CD4-positive, alpha-beta T cell treated with Interleukin-17A for 1 hour (primary cell): Measurements from ENCODE around the gene DCAF8.

ENCODE experiments used
- DNase-seq: peaks from one replicate; pipeline ENCODE4 v3.0.0-alpha.2; 2020

DCAF8 gene

DNA sequence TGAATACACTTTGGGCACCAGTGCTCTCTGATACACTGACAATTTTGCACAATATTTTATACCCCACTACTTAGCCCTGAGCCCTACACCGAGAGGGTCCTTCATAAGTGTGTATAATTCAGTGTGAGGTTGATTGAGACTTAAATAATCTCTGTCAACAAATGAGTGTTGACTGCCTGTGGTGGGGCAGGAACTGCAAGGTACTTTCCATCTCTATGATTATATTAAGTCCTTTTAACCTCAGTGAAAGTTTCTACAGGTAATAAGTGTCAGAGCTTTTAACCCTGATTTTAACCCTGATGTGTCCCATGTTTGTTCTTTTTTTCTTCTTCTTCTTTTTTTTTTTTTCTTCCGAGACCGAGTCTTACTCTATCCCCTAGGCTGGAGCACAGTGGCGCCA is 66.2 kb downstream of the DCAF8 start:
- DNase-seq, result no peak

DNA sequence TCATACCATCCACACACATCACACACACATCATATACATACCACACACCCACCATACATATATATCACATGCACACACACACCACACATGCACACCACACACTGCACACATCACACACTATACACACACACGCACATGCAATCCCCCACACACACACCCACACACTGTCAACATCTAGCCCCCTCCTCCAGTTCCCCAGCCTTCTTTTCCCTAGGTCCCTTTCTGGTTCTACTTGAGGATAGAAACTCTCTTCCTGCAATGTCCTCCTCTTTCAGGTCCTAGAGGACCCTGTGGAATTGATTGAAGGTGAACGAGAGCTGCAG is 67.7 kb downstream of the DCAF8 start:
- DNase-seq, result no peak

DNA sequence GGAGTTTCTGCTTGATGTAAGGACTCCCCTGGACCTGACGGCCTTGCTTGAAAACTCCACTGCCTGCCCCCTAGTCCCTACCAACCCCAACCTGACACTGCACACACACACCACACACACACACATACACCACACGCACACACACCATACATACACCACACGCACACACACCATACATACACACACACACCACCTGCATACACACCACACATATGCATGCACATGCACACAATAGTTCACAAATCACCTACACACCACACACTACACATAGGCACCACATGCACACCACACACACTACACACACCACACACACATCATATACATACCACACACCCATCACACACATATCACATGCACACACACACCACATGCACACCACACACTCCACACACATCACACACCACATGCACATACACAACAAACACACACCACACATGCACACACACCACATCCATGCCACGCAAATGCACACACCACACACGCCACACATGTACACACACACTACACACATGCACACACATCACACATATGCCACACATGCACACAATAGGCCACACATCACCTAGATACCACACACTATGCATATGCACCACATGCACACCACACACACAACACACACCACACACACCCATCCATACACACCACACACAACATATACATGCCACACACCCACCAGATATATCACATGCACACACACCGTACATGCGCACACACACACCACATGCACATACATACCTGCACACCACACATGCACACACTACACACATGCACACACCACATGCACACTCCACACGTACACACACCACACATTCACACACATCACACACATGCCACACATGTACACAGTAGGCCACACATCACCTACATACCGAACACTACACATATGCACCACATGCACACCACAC is 68.3 kb downstream of the DCAF8 start:
- DNase-seq, result no peak

DNA sequence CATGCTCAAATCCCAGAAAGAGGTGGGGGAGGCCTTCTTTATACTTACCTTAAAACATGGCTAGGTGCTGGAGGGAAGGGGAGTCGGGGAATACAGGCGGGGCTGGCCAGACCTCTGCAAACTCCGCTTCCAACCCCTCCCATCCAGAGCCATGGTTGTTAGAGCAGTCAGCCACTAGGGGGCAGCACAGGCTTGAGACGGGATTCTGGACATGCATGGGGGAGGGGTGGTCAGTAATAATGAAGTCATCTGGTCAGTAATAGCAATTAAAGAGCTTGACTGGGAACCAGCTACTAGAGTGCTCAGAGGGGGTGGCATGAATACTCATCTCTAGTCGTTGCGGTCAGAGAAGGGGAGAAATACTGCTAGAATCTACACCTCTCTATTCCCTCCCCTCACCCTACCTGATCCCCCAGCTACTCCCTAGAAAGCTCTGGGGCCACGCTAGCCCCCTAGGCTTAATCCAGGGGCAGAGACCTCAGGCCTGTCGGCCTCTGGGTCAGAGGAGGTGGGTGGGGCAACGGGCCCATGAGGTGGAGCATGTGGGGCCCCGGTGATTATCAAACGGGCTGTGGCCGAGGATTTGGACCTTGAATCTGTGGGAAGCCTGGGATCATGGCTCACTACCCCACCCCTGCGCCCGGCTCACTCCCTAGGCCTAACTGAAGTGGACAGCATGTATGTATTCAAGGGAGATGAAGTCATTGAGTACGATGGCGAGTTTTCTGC is 69.1 kb downstream of the DCAF8 start:
- peak; percentile 81 for DNase-seq

DNA sequence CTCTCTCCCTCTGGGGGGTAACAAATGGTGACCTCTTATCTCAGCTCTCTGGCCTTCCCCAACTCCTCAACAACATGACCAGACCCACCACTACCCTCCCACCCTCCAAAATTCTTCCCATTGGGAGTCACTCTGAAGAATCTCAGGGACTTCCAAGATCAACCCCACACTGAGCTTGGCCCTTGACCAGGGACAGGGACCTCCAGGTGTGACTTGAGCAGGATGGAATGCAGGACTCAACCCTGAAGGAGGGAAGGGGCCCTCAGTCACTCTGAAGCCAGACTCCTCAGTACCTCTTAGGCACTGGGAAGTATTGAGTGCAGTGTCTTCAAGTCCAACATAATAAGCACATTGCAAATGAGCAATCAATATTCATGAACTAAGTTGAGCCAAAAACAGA is 70.1 kb downstream of the DCAF8 start:
- DNase-seq, result no peak

DNA sequence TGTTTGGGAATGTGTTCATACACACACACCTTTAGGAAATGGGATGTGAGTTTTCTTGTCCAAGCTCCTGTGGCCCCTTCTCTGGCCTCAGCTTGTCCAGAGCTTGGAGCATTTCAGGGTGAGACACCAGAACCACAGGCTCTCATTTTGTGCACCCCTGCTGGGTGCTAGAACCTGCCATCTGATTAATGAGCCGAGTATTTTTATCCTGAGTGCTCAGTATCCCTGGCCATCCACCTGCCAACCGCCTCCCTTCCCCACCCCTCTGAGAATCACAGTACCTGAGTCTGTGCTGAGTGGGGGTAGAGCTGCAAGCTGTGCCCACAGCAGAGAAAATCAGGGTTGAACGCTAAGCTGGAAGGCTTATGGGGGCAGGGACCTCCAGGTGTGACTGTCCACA is 70.6 kb downstream of the DCAF8 start:
- no peak for DNase-seq

DNA sequence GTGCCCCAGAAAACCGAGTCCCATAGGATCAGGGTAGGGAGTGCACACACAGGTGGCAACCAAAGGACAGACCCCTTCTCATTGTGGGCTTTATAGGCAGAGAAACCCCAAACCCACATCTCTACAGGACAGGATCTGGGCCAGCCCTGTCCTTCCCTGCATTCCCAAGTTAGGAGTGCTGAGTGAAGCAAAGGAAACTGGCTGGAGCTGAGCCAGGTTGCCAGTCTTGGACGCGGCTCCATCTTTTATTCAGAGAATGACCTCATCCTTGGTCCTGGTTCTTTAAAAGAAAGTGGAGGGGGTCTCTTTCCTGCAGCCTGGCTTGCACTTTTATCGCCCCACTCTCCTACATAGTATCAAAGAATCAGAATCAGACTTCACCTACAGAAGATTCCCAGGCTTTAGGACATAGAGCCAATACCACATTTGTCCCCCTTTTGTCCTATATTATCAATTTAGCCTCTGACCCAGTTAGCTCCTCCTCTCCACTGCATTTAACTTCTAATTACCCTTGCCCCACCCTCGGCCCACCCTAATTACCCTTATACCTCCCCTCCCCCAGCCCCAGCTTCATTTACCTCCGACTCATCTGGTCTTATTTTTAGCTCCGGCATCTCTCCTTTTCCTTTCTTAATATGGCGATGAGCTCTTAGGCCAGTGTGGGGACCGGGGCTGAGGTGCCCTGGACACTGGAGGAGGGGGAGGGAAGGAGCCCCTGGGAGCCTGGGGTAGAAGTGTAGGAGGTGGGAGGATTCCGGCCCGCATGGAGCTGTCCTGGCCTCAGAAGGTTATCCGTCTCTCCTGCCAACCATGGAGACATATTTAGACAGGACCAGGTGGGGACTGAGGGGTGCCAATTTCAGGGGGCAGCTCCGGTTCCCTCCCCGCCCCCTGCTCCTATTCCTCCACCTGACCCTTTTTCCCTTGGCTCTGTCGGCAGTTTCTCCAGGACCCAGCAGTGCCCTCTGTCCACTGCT is 72.4 kb downstream of the DCAF8 start, which contains the start of gene CASQ1:
CASQ1 (plus strand) TSS at position 927 of the 977 bp plus-strand sequence. CDS start 177 bp downstream, outside the sequence.
- no peak for DNase-seq

DNA sequence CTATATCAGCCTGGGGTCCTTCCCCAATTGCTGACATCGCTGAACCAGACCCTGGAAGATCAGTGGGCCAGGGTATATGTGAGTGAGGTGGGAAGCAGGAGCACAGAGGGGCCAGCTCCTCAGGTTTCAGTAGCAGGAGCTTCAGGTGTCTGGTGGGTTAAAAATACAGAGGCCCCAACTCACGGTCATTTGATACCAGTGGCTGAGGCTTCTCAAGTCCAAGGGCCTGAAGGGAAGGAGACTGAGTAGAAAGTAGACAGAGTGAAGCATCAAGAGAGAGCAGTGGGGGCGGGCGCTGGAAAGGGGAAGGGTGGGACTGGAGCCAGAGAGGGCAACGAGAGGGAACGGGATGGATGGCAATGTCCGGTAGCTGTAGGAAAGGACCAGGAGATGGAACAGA is 74.0 kb downstream of the DCAF8 start:
- DNase-seq, result no peak

DNA sequence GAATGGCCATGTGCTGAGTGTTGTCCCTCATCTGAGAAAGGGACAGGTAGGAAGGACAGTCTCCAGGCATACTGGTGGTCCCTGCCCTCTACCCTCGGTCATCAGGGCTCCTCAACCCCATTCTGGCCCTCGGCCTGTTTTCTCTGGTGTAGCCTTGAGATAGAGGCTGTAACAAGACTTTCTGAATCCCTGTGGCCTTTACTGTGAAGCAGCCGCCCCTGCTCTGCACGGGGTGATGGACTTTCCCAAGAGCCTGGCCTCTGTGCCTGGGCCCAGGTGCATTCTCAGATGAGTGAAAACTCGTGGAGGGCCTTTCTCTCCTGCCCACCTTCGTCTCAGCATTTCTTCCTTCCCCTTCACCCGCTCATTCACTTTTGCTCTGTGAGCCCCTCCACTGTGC is 74.9 kb downstream of the DCAF8 start:
- DNase-seq, result no peak

DNA sequence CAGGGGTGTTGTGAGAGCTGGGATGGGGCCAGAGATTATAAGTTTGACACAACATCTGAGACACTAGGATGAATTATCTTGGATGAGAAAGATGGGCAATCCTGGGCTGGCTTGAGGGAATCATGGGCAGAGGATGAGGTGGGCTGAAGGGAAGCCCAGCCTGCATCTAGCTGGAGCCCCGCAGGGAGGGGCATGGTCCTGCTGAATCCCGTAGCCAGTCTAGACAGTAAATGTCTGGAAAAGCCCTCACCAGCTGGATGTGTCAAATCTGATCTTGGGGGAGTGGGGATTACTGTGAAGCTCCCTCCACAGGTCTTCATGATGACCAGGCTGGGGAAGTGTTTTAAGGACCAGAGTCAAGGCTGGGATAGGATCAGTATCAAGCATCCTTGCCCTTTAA is 75.6 kb downstream of the DCAF8 start:
- DNase-seq, result no peak

DNA sequence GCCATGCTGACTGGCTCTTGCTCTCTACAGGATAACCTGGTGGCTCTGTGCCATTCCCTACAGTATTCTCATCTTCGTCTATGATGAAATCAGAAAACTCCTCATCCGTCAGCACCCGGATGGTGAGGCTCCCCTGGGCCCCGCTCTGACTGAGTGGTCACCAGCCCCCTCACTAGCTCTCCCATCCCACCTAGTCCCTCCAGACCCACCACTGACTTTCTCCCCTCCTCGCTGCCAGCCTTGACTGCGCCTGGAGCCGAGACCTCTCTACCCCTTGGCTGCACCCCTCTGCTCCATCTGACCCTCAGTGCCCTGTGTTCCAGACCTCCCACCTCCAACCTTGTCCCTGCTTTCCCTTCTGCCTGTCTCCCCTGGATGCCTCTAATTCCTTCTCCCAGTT is 76.1 kb downstream of the DCAF8 start:
- no peak for DNase-seq

DNA sequence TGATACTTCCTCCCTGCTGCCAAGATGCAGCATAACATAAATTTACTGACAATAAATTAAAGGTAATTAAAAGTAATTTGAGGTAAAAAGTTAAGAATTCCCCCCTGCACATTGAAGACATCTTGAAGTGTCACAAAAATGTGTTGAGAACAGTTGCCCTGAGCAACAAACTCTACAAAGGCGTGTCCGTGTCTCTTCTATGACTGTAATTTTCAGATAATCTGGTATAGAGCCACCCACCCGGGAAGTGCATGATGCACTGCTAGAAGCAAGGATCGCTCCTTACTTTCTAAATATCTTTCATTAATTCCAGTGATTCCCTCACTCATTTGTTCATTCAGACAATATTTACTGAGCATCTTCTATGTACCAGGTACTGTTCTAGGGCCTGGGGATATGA is 83.0 kb downstream of the DCAF8 start:
- DNase-seq, result no peak

DNA sequence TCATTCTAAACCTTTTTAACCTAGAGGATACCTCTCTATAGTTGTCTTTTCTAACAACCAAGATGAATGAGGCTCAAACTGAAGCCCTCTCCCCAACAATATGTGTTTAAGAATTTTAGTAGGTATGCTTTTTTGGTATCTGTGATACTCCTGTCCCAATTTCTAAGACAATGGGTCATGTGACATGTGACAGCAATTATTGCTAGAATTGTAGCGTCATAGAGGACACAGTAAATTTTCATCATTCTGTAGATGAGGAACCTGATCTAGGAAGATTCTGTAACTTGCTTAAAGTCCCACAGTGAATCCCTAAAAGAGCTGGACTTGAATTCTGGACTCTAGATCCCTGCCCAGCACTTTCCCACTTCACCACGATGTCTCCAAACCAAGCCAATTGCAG is 83.6 kb downstream of the DCAF8 start:
- DNase-seq, result no peak

DNA sequence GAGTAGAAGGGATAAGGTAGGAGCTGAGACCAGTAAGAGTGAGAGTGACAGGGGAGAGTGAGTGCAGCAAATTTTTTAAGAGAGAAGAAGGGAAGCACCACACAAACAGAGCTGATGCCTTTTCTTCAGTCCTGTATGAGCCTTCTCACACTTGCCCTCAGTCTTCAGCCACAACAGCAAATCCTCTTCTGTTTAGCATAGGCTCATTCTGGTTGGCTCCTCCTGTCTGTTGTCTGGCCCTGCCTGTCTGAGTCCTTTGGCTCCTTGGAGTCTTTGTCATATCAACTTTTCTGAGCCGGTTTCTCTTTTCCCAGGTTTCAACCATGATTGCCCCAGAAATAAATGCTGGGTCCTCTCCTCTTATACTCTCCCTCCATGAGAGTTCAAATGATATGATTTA is 84.7 kb downstream of the DCAF8 start:
- DNase-seq, result no peak

DNA sequence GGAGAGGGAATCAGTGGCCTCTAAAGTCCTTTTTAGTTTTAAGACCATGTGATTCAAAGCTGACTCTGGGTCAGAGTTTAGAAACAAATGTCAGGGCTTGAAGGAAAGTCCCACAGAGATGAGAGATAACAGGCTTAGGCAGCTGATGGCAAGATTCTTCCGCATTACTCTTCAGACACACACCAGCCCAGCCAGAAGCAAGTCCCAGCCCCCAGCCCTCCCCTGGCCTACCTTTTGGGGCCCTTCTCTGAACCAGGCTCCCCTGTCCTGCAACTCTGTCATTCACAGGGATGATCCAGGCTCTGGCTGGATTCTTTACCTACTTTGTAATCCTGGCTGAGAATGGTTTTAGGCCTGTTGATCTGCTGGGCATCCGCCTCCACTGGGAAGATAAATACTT is 85.1 kb downstream of the DCAF8 start:
- no peak for DNase-seq

DNA sequence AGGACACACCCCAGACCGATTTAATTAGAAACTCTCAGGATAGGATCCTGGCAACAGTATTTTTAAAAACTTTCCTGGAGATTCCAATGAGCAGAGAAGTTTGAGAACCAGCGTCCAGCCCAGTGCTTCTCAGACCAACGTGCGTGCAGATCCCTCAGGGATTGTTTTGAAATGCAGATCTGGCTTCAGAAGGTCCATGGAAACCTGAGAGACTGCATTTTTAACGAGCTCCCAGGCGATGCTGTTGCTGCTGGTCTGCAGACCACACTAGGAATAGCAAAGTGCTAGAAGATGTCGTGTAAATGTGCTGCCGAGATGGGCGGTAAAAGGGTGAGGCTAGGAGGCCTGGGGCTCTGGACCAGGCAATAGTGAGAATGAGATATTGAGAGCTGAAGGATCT is 90.4 kb downstream of the DCAF8 start:
- no peak for DNase-seq

DNA sequence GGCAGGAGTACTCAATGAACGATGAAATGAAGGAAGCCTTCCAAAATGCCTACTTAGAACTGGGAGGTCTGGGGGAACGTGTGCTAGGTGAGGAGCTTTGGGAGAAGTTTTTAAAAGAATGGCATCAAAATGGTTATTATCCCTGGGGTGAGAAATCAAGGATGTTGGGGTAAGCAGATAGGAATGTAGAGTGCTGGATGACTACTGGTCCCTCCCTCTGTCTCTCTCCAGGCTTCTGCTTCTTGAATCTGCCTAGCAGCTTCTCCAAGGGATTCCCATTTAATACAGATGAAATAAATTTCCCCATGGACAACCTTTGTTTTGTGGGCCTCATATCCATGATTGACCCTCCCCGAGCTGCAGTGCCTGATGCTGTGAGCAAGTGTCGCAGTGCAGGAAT is 91.0 kb downstream of the DCAF8 start:
- no peak for DNase-seq

DNA sequence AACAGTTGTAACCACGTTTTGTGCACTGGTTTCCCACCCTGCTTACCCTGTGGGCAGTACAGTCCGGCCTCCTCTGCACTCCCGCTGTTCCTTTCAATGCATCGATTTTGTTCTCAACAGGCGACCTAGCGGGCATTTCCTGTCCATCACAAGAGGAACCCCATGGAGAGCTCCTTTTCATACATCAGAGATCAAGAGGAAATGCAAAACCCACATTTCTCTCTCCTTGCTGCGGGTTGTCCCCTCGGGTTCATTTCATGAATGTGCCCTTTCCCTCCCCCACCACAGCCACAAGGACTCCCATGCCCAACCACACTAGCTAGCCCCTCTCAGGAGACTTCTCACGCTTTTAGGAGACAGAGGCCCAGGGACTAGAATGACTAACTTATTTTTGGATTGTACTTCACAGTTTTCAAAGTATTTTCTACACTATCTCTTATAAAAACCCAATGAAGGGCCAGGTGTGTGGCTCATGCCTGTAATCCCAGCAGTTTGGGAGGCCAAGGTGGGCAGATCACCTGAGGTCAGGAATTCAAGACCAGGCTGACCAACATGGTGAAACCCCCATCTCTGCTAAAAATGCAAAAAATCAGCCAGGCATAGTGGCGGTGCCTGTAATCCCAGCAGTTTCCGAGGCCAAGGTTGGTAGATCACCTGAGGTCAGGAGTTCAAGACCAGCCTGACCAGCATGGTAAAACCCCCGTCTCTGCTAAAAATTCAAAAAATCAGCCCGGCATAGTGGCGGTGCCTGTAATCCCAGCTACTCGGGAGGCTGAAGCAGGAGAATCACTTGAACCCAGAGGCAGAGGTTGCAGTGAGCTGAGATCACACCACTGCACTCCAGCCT is 92.6 kb downstream of the DCAF8 start:
- DNase-seq, result no peak

DNA sequence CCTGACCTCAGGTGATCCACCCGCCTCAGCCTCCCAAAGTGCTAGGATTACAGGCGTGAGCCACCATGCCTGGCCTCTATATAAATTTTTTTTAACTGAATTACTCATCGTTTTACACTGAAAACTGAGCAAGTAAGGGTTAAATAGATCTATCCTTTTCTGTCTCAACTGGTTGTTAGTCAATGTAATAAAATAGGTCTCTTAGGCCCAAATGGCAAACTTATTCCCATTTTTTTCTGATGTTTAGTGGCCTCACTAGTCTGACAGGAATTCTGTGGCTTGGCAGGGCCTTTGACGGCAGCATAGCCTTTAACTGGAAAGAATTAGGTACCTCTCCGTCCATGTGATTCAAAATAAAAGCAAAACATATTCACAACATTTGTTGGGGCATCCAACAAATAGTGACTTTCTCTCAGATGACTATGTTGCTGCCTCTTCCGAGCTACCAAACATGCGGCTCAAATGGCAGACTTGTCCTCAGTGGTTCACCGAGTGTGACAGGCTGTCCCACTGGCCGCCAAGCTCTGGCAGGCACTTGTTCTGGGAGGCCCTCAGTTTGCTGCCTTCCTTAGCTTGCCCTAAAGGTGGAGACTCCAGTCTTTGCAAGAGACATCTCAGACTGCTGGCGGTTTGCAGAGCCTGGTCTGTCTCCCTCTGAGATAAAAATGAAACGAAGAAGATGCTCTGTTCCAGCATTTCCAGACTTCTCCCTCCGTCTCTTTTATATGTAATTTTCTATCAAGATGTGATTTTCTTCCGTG is 93.6 kb downstream of the DCAF8 start:
- no peak for DNase-seq

DNA sequence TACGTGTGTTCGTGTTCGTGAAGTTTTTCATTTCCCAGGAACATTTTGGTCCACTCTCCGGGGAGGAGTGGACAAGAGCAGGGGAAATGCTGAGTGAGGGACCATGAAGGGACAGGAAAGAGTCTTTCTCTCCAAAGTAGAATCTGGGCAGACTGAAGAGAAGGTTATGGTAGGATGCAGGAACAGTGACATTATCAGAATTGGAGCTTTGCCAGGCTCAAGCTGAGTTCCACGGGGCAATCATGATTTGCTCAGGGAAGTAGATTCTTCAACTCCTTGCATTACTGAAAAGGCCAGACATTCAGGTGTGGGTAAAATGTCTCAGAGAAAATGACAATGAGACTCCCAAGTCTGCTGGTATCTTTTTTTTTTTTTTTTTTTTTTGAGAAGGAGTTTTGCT is 94.3 kb downstream of the DCAF8 start:
- no peak for DNase-seq

DNA sequence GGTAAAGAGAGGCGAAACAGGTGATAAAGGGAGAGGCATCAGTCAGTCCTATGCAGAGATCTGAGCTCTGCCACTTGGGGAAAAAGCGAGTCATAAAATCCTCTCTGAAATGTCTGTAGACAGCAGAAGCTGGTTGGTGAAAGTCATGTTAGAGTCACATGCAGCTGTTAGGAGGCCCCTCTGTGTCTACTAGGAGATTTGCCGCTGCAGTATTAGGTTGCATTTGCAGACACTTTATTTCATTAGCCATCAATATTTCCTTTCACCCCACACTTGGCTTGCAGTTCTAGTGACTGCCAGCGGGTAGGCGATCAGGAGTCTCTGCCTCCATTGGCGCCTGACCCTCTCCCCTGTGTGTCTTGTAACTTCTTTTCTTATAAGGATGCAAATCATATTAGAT is 94.8 kb downstream of the DCAF8 start:
- DNase-seq, result no peak

DNA sequence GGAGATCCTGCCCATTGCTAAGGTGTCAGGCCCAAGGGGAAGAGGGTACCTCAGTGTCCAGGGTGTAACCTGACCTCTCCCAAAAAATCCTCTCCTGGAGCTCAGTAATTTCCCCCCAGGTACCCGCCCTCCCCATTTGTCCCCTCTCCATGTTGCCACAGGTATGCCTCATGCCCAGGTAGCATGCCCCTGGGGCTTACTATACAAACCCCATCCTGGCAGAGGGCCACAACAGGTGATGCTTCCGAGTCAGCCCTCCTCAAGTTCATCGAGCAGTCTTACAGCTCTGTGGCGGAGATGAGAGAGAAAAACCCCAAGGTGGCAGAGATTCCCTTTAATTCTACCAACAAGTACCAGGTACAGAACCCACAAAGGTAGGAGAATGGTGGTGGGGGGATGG is 95.3 kb downstream of the DCAF8 start:
- no peak for DNase-seq
